Measurements from ENCODE around the gene SPC25.

The SPC25 gene

GRCh38 chr2:168855601-168856000, 34.6 kb downstream of the SPC25 start:
- TF ChIP-seq CEBPB (IDR thresholded peaks at IDR 0.05) (no peak), RAD21 (IDR thresholded peaks at IDR 0.05; ENCODE audit: low read depth) (no peak), ZBTB7A (IDR thresholded peaks at IDR 0.05; ENCODE audit: low read depth) (no peak), TAF1 (IDR thresholded peaks at IDR 0.05; ENCODE audit: low read depth) (no peak), TCF12 (IDR thresholded peaks at IDR 0.05; ENCODE audit: low read depth) (no peak), NFIC (IDR thresholded peaks at IDR 0.05) (no peak), EGR1 (IDR thresholded peaks at IDR 0.05) (no peak), YY1 (IDR thresholded peaks at IDR 0.05; ENCODE audit: low read depth) (no peak), REST (IDR thresholded peaks at IDR 0.05; ENCODE audit: low read depth) (no peak), CREB1 (IDR thresholded peaks at IDR 0.05; ENCODE audit: low read depth) (no peak), EP300 (IDR thresholded peaks at IDR 0.05; ENCODE audit: borderline replicate concordance) (no peak), FOXM1 (IDR thresholded peaks at IDR 0.05; ENCODE audit: borderline replicate concordance, low read depth) (no peak), TEAD4 (IDR thresholded peaks at IDR 0.05) (no peak), USF1 (IDR thresholded peaks at IDR 0.05) (no peak), MAX (IDR thresholded peaks at IDR 0.05) (no peak)

GRCh38 chr2:168854651-168855050, 35.6 kb downstream of the SPC25 start:
- TF ChIP-seq REST (IDR thresholded peaks at IDR 0.05; ENCODE audit: low read depth) (no peak), EGR1 (IDR thresholded peaks at IDR 0.05) (no peak), YY1 (IDR thresholded peaks at IDR 0.05; ENCODE audit: low read depth) (no peak), NFIC (IDR thresholded peaks at IDR 0.05) (no peak), EP300 (IDR thresholded peaks at IDR 0.05; ENCODE audit: borderline replicate concordance) (no peak), TCF12 (IDR thresholded peaks at IDR 0.05; ENCODE audit: low read depth) (no peak), ZBTB7A (IDR thresholded peaks at IDR 0.05; ENCODE audit: low read depth) (no peak), FOXM1 (IDR thresholded peaks at IDR 0.05; ENCODE audit: borderline replicate concordance, low read depth) (no peak), RAD21 (IDR thresholded peaks at IDR 0.05; ENCODE audit: low read depth) (no peak), USF1 (IDR thresholded peaks at IDR 0.05) (no peak), TAF1 (IDR thresholded peaks at IDR 0.05; ENCODE audit: low read depth) (no peak), CEBPB (IDR thresholded peaks at IDR 0.05) (no peak)

- TF ChIP-seq RAD21 (IDR thresholded peaks at IDR 0.05; ENCODE audit: low read depth) (no peak), TAF1 (IDR thresholded peaks at IDR 0.05; ENCODE audit: low read depth) (no peak), USF1 (IDR thresholded peaks at IDR 0.05) (no peak), YY1 (IDR thresholded peaks at IDR 0.05; ENCODE audit: low read depth) (no peak), ZBTB7A (IDR thresholded peaks at IDR 0.05; ENCODE audit: low read depth) (no peak), EGR1 (IDR thresholded peaks at IDR 0.05) (no peak), CREB1 (IDR thresholded peaks at IDR 0.05; ENCODE audit: low read depth) (no peak), TCF12 (IDR thresholded peaks at IDR 0.05; ENCODE audit: low read depth) (no peak), REST (IDR thresholded peaks at IDR 0.05; ENCODE audit: low read depth) (no peak), TEAD4 (IDR thresholded peaks at IDR 0.05) (no peak), NFIC (IDR thresholded peaks at IDR 0.05) (no peak), EP300 (IDR thresholded peaks at IDR 0.05; ENCODE audit: borderline replicate concordance) (no peak)
Observed at GRCh38 chr2:168853471-168853870, 36.8 kb downstream of the SPC25 start.

- TF ChIP-seq REST (IDR thresholded peaks at IDR 0.05; ENCODE audit: low read depth): no peak
- no peak for TF ChIP-seq RAD21 (IDR thresholded peaks at IDR 0.05; ENCODE audit: low read depth)
- TF ChIP-seq EGR1 (IDR thresholded peaks at IDR 0.05): no peak
- no peak for TF ChIP-seq YY1 (IDR thresholded peaks at IDR 0.05; ENCODE audit: low read depth)
- no peak for TF ChIP-seq NFIC (IDR thresholded peaks at IDR 0.05)
- TF ChIP-seq TEAD4 (IDR thresholded peaks at IDR 0.05): no peak
- no peak for TF ChIP-seq EP300 (IDR thresholded peaks at IDR 0.05; ENCODE audit: borderline replicate concordance)
- no peak for TF ChIP-seq FOXM1 (IDR thresholded peaks at IDR 0.05; ENCODE audit: borderline replicate concordance, low read depth)
- TF ChIP-seq CREB1 (IDR thresholded peaks at IDR 0.05; ENCODE audit: low read depth): no peak
- no peak for TF ChIP-seq ZBTB7A (IDR thresholded peaks at IDR 0.05; ENCODE audit: low read depth)
- no peak for TF ChIP-seq MAX (IDR thresholded peaks at IDR 0.05)
- TF ChIP-seq CEBPB (IDR thresholded peaks at IDR 0.05): no peak
- TF ChIP-seq USF1 (IDR thresholded peaks at IDR 0.05): no peak
- TF ChIP-seq TAF1 (IDR thresholded peaks at IDR 0.05; ENCODE audit: low read depth): no peak
- no peak for TF ChIP-seq TCF12 (IDR thresholded peaks at IDR 0.05; ENCODE audit: low read depth)
Observed at GRCh38 chr2:168852481-168852880, 37.7 kb downstream of the SPC25 start.

Data from Ishikawa (cell line).